HepG2 (cell line): ENCODE results near the gene PLGRKT.
"Not testable (repeated sequence)": the region's sequence is repeated elsewhere in the genome, so short reads cannot be mapped to it uniquely, and the experiment has no call there.

Source experiments
- ATRX ChIP-seq: sonication (generic); formaldehyde crosslinking; IDR thresholded peaks from 2 replicates; pipeline ENCODE4 v1.4.0; 2020; ENCODE audit warnings: missing genetic modification reagents, borderline replicate concordance
- HDAC2 ChIP-seq: sonication (generic); formaldehyde crosslinking; IDR thresholded peaks from 2 replicates; pipeline ENCODE4 v1.4.0; 2020; ENCODE audit warnings: missing genetic modification reagents
- RNF219 ChIP-seq: sonication (generic); formaldehyde crosslinking; IDR thresholded peaks from 2 replicates; pipeline ENCODE4 v1.5.0; 2020; ENCODE audit warnings: mild to moderate bottlenecking, missing genetic modification reagents
- TAF1 ChIP-seq: sonication (generic); formaldehyde crosslinking; IDR thresholded peaks from 2 replicates; pipeline ENCODE4 v1.4.0; 2020; ENCODE audit warnings: missing genetic modification reagents
- THRA ChIP-seq: sonication (generic); formaldehyde crosslinking; IDR thresholded peaks from 2 replicates; pipeline ENCODE4 v1.4.0; 2020; ENCODE audit warnings: missing genetic modification reagents, borderline replicate concordance
- ZBED4 ChIP-seq: sonication (generic); formaldehyde crosslinking; IDR thresholded peaks from 2 replicates; pipeline ENCODE4 v1.4.0; 2020; ENCODE audit warnings: missing genetic modification reagents, borderline replicate concordance
- ZNF7 ChIP-seq: IDR thresholded peaks from 2 replicates; pipeline ENCODE4 v1.6.1; 2016; ENCODE audit warnings: missing biosample characterization, missing genetic modification reagents
- TF ChIP-seq, protein P1 (sequence below): sonication (generic); formaldehyde crosslinking; IDR thresholded peaks from 2 replicates; pipeline ENCODE4 v1.5.1; 2020; ENCODE audit warnings: mild to moderate bottlenecking, missing genetic modification reagents, borderline replicate concordance

GRCh38 chr9:5397547-5397946 lies 40.2 kb downstream of the PLGRKT start:
- TF ChIP-seq ZBED4, TAF1, HDAC2, THRA, ZNF7, RNF219, ATRX (CRISPR knock-in tag): not testable (repeated sequence)
- TF ChIP-seq, protein P1, sequence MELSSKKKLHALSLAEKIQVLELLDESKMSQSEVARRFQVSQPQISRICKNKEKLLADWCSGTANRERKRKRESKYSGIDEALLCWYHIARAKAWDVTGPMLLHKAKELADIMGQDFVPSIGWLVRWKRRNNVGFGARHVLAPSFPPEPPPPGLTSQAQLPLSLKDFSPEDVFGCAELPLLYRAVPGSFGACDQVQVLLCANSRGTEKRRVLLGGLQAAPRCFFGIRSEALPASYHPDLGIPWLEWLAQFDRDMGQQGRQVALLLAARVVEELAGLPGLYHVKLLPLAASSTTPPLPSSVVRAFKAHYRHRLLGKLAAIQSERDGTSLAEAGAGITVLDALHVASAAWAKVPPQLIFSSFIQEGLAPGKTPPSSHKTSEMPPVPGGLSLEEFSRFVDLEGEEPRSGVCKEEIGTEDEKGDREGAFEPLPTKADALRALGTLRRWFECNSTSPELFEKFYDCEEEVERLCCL (CRISPR knock-in tag) = not testable (repeated sequence)
